ENCODE data around the gene LTBP2.
A peak's percentile ranks its signal among the peaks of the same experiment; 100 is the strongest.

Gene LTBP2

DNA sequence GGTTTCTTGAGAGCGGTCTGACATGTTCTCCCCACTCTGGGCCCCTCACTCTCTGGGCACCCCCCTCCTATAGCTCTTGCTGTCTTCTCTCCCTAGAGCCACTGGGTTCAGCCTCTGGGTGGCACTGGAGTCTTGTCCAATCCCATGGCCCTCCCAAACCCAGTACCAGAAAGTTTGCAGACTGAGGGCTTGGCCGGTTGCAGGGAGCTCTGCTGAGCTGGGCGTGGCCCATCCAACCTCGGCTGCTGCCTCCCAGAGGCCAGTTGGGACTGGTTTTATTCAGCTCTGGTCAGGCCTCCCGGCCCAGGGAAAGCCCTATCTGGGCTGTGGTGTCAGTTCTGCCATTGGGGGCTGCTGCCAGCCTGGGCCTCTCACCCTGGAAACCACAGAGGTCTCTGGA, 80.6 kb downstream of the LTBP2 start:
- DNase-seq: peak in 1 of 2 donors; percentile 4
- no peaks in the 10 kb centered on the region for H3K4me1 ChIP-seq (ENCODE audit: control insufficient read depth in 1 of 2, insufficient read depth in 2 of 2, low read length in 2 of 2)
- no peaks in the 10 kb centered on the region for H3K27me3 ChIP-seq (ENCODE audit: insufficient read depth, low read length)
- no peak overlapping the region for H4K8ac ChIP-seq (ENCODE audit: low read depth, low read length)
- H2AK5ac ChIP-seq (ENCODE audit: low read length): no peak overlapping the region
- H3K9ac ChIP-seq (ENCODE audit: low read length): no peak overlapping the region
- H2AFZ ChIP-seq (ENCODE audit: insufficient read depth, low read length, poor library complexity): no peak overlapping the region
- H3K36me3 ChIP-seq (ENCODE audit: control insufficient read depth in 1 of 2, insufficient read depth in 2 of 2, low read length in 2 of 2): no peaks in the 10 kb centered on the region
- H3K27ac ChIP-seq (ENCODE audit: low read depth, low read length): no peak overlapping the region
- no peak overlapping the region for H4K91ac ChIP-seq (ENCODE audit: low read depth, low read length)
- no peak overlapping the region for H2BK120ac ChIP-seq (ENCODE audit: insufficient read depth, low read length, poor library complexity)
- no peak overlapping the region for H2BK5ac ChIP-seq (ENCODE audit: low read depth, low read length, poor library complexity)
- H3K14ac ChIP-seq (ENCODE audit: low read length): no peak overlapping the region
- H3K23ac ChIP-seq (ENCODE audit: low read length): no peak overlapping the region
- H4K12ac ChIP-seq (ENCODE audit: low read depth, low read length): no peak overlapping the region
- no peaks in the 10 kb centered on the region for H3K79me1 ChIP-seq (ENCODE audit: low read length)
- no peaks in the 10 kb centered on the region for H3K79me2 ChIP-seq (ENCODE audit: control insufficient read depth, insufficient read depth, low read length, poor library complexity)
- H3K18ac ChIP-seq (ENCODE audit: low read length): no peak overlapping the region
- H3K4me2 ChIP-seq (ENCODE audit: low read length): no peak overlapping the region
- no peak overlapping the region for H2BK12ac ChIP-seq (ENCODE audit: low read length)
- H3K4me3 ChIP-seq (ENCODE audit: low read depth, low read length): no peak overlapping the region
- no CpG with 5 or more reads among the region's 5 CpGs for WGBS (ENCODE audit: extremely low coverage, insufficient coverage, insufficient read length)
- peaks cover 2% of the 10 kb centered on the region for H3K9me3 ChIP-seq (ENCODE audit: insufficient read depth, low read depth, low read length)
- H3K4ac ChIP-seq (ENCODE audit: low read depth, low read length): no peak overlapping the region

DNA sequence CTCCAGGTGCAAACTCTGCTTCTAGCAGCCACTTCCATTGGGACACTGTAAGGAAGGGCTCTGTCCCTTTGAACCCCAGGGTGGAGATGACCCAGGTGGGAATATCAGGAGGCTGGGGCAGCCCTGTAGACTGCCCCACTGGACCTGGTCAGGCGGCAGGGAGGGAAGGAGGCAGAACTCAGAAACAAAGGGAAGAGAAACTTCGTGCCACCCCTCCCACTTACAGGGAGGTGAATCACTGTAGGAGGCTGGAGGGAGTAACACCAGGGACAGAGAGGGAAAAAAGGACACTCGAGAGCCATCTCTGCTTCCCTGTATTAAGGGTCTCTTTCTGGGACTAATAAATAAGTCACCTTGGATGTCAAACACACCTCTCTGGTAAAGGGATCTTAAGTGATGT, 81.0 kb downstream of the LTBP2 start:
- Histone ChIP-seq H3K4me3 (ENCODE audit: low read depth, low read length) (no peak overlapping the region), H4K8ac (ENCODE audit: low read depth, low read length) (no peak overlapping the region), H4K12ac (ENCODE audit: low read depth, low read length) (no peak overlapping the region), H2BK5ac (ENCODE audit: low read depth, low read length, poor library complexity) (no peak overlapping the region), H3K9me3 (ENCODE audit: insufficient read depth, low read depth, low read length) (peaks cover 2% of the 10 kb centered on the region), H3K4me2 (ENCODE audit: low read length) (no peak overlapping the region), H3K79me2 (ENCODE audit: control insufficient read depth, insufficient read depth, low read length, poor library complexity) (no peaks in the 10 kb centered on the region), H3K14ac (ENCODE audit: low read length) (no peak overlapping the region), H2AK5ac (ENCODE audit: low read length) (no peak overlapping the region), H4K91ac (ENCODE audit: low read depth, low read length) (no peak overlapping the region), H2BK120ac (ENCODE audit: insufficient read depth, low read length, poor library complexity) (no peak overlapping the region), H2AFZ (ENCODE audit: insufficient read depth, low read length, poor library complexity) (no peak overlapping the region), H3K79me1 (ENCODE audit: low read length) (no peaks in the 10 kb centered on the region), H3K36me3 (ENCODE audit: control insufficient read depth in 1 of 2, insufficient read depth in 2 of 2, low read length in 2 of 2) (no peaks in the 10 kb centered on the region), H3K27ac (ENCODE audit: low read depth, low read length) (no peak overlapping the region), H3K27me3 (ENCODE audit: insufficient read depth, low read length) (no peaks in the 10 kb centered on the region), H3K18ac (ENCODE audit: low read length) (no peak overlapping the region), H3K9ac (ENCODE audit: low read length) (no peak overlapping the region), H3K23ac (ENCODE audit: low read length) (no peak overlapping the region), H2BK12ac (ENCODE audit: low read length) (no peak overlapping the region), H3K4ac (ENCODE audit: low read depth, low read length) (no peak overlapping the region), H3K4me1 (ENCODE audit: control insufficient read depth in 1 of 2, insufficient read depth in 2 of 2, low read length in 2 of 2) (no peaks in the 10 kb centered on the region)
- WGBS (ENCODE audit: extremely low coverage, insufficient coverage, insufficient read length): no CpG with 5 or more reads among the region's 3 CpGs
- no peak for DNase-seq

DNA sequence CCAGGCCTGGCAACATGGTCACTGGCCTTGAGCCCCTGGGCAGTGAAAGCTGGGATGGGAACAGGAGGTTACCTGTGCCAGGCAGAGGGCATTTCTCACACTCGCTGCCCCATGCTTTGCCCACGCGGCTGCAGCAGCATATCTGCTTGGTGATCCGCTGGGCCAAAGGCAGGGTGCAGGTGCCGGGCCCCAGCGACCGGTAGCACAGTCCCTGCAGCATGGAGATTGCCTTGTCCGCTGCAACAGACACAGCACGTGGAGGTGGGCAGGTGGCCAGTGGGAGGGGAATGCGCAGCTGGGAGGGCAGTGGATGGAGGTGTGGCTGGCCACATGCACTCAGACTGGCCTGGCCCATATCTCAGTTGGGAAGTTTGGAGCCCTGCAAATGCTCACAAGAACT, 83.2 kb downstream of the LTBP2 start:
- no peak overlapping the region for H2AFZ ChIP-seq (ENCODE audit: insufficient read depth, low read length, poor library complexity)
- no peak overlapping the region for H3K18ac ChIP-seq (ENCODE audit: low read length)
- no peaks in the 10 kb centered on the region for H3K27me3 ChIP-seq (ENCODE audit: insufficient read depth, low read length)
- no peak overlapping the region for H4K8ac ChIP-seq (ENCODE audit: low read depth, low read length)
- H3K36me3 ChIP-seq (ENCODE audit: control insufficient read depth in 1 of 2, insufficient read depth in 2 of 2, low read length in 2 of 2): no peaks in the 10 kb centered on the region
- DNase-seq: no peak
- H3K79me2 ChIP-seq (ENCODE audit: control insufficient read depth, insufficient read depth, low read length, poor library complexity): no peaks in the 10 kb centered on the region
- H2BK12ac ChIP-seq (ENCODE audit: low read length): no peak overlapping the region
- H3K14ac ChIP-seq (ENCODE audit: low read length): no peak overlapping the region
- no peak overlapping the region for H2AK5ac ChIP-seq (ENCODE audit: low read length)
- H3K4me3 ChIP-seq (ENCODE audit: low read depth, low read length): no peak overlapping the region
- no CpG with 5 or more reads among the region's 10 CpGs for WGBS (ENCODE audit: extremely low coverage, insufficient coverage, insufficient read length)
- H3K27ac ChIP-seq (ENCODE audit: low read depth, low read length): no peak overlapping the region
- no peak overlapping the region for H2BK120ac ChIP-seq (ENCODE audit: insufficient read depth, low read length, poor library complexity)
- H4K12ac ChIP-seq (ENCODE audit: low read depth, low read length): no peak overlapping the region
- no peak overlapping the region for H4K91ac ChIP-seq (ENCODE audit: low read depth, low read length)
- no peak overlapping the region for H2BK5ac ChIP-seq (ENCODE audit: low read depth, low read length, poor library complexity)
- peaks cover 2% of the 10 kb centered on the region for H3K9me3 ChIP-seq (ENCODE audit: insufficient read depth, low read depth, low read length)
- H3K23ac ChIP-seq (ENCODE audit: low read length): no peak overlapping the region
- H3K4me2 ChIP-seq (ENCODE audit: low read length): no peak overlapping the region
- no peak overlapping the region for H3K9ac ChIP-seq (ENCODE audit: low read length)
- H3K4ac ChIP-seq (ENCODE audit: low read depth, low read length): no peak overlapping the region
- H3K4me1 ChIP-seq (ENCODE audit: control insufficient read depth in 1 of 2, insufficient read depth in 2 of 2, low read length in 2 of 2): no peaks in the 10 kb centered on the region
- no peaks in the 10 kb centered on the region for H3K79me1 ChIP-seq (ENCODE audit: low read length)

DNA sequence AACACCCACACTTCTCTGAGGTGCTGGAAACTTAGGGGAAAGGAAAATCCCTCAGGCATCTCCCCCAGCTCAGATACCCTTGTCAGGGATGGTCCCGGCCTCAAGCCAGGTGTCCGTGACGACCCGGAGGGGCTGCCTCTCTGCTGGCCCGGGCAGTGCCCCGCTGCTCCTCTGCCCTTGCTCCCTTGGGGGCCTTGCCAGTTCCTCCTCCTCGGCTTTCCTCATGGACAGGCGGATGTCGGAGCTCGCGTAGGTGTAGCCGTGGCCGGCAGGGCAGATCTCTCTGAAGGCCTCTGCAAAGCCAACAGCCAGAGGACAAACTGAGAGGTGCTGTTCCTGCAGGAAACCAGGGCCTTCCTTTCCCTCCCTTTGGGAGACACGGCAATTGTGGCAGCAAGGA, 83.6 kb downstream of the LTBP2 start:
- no peaks in the 10 kb centered on the region for H3K27me3 ChIP-seq (ENCODE audit: insufficient read depth, low read length)
- H3K9me3 ChIP-seq (ENCODE audit: insufficient read depth, low read depth, low read length): peaks cover 2% of the 10 kb centered on the region
- H3K4me3 ChIP-seq (ENCODE audit: low read depth, low read length): no peak overlapping the region
- H3K27ac ChIP-seq (ENCODE audit: low read depth, low read length): no peak overlapping the region
- no peak overlapping the region for H3K14ac ChIP-seq (ENCODE audit: low read length)
- no peak overlapping the region for H2AFZ ChIP-seq (ENCODE audit: insufficient read depth, low read length, poor library complexity)
- no peaks in the 10 kb centered on the region for H3K36me3 ChIP-seq (ENCODE audit: control insufficient read depth in 1 of 2, insufficient read depth in 2 of 2, low read length in 2 of 2)
- no peaks in the 10 kb centered on the region for H3K79me1 ChIP-seq (ENCODE audit: low read length)
- no CpG with 5 or more reads among the region's 14 CpGs for WGBS (ENCODE audit: extremely low coverage, insufficient coverage, insufficient read length)
- no peak for DNase-seq
- H4K91ac ChIP-seq (ENCODE audit: low read depth, low read length): no peak overlapping the region
- H3K4me1 ChIP-seq (ENCODE audit: control insufficient read depth in 1 of 2, insufficient read depth in 2 of 2, low read length in 2 of 2): no peaks in the 10 kb centered on the region
- no peak overlapping the region for H2BK5ac ChIP-seq (ENCODE audit: low read depth, low read length, poor library complexity)
- H2BK12ac ChIP-seq (ENCODE audit: low read length): no peak overlapping the region
- no peak overlapping the region for H2BK120ac ChIP-seq (ENCODE audit: insufficient read depth, low read length, poor library complexity)
- no peaks in the 10 kb centered on the region for H3K79me2 ChIP-seq (ENCODE audit: control insufficient read depth, insufficient read depth, low read length, poor library complexity)
- no peak overlapping the region for H2AK5ac ChIP-seq (ENCODE audit: low read length)
- no peak overlapping the region for H3K18ac ChIP-seq (ENCODE audit: low read length)
- no peak overlapping the region for H3K4ac ChIP-seq (ENCODE audit: low read depth, low read length)
- H3K23ac ChIP-seq (ENCODE audit: low read length): no peak overlapping the region
- no peak overlapping the region for H4K12ac ChIP-seq (ENCODE audit: low read depth, low read length)
- H3K4me2 ChIP-seq (ENCODE audit: low read length): no peak overlapping the region
- no peak overlapping the region for H3K9ac ChIP-seq (ENCODE audit: low read length)
- H4K8ac ChIP-seq (ENCODE audit: low read depth, low read length): no peak overlapping the region

All from trophoblast cell (in vitro differentiated cells and primary cell).